ENCODE measurements around the gene CACNA2D3.

Gene CACNA2D3

DNA sequence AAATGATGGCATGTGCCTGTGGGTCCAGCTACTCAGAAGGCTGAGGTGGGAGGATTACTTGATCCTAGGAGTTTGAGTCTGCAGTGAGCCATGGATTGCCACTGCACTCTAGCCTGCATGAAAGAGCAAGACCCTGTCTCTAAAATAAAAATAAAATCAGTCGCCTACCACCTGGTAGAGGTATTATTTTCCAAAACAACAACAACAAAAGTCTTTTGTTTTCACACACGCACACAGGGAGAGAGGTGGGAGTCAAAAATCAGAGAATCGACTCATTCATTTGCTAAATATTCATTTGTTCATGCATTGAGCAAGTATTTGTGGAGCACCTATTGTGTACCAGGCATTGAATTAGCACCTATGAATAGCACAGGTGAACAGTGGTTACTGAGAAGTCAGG is 587.4 kb downstream of the CACNA2D3 start:
- Histone ChIP-seq H3K79me2 (ENCODE audit: insufficient read depth, low read length) (no peaks in the 10 kb centered on the region), H3F3A (ENCODE audit: insufficient read depth) (no peaks in the 10 kb centered on the region), H3K27me3 (ENCODE audit: low read length) (no peaks in the 10 kb centered on the region), H3K4me2 (ENCODE audit: low read depth, low read length, poor library complexity, severe bottlenecking) (no peak overlapping the region), H3K4me3 (ENCODE audit: insufficient read depth, low read length, poor library complexity, severe bottlenecking) (no peak overlapping the region), H3K9ac (ENCODE audit: low read length) (no peak overlapping the region), H2AFZ (ENCODE audit: low read depth, low read length, severe bottlenecking) (no peak overlapping the region), H3K9me2 (replicated peaks; ENCODE audit: insufficient read depth, low read length) (no peaks in the 10 kb centered on the region), H3K9me3 (ENCODE audit: insufficient read depth, low read length) (0 out of 2 replicates have a peak, but pooled peaks cover 8% of the 10 kb centered on the region), H3K36me3 (ENCODE audit: low read length) (no peaks in the 10 kb centered on the region), H4K20me1 (ENCODE audit: low read depth, low read length) (no peaks in the 10 kb centered on the region), H3K27ac (ENCODE audit: low read depth, low read length) (no peak overlapping the region)
- TF ChIP-seq, protein P1, sequence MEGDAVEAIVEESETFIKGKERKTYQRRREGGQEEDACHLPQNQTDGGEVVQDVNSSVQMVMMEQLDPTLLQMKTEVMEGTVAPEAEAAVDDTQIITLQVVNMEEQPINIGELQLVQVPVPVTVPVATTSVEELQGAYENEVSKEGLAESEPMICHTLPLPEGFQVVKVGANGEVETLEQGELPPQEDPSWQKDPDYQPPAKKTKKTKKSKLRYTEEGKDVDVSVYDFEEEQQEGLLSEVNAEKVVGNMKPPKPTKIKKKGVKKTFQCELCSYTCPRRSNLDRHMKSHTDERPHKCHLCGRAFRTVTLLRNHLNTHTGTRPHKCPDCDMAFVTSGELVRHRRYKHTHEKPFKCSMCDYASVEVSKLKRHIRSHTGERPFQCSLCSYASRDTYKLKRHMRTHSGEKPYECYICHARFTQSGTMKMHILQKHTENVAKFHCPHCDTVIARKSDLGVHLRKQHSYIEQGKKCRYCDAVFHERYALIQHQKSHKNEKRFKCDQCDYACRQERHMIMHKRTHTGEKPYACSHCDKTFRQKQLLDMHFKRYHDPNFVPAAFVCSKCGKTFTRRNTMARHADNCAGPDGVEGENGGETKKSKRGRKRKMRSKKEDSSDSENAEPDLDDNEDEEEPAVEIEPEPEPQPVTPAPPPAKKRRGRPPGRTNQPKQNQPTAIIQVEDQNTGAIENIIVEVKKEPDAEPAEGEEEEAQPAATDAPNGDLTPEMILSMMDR (IDR thresholded peaks at IDR 0.05; ENCODE audit: insufficient read depth, low read length, poor library complexity, severe bottlenecking): no peak
- no peak for TF ChIP-seq EZH2phosphoT487 (conservative IDR thresholded peaks at IDR 0.05; ENCODE audit: low read length)

DNA sequence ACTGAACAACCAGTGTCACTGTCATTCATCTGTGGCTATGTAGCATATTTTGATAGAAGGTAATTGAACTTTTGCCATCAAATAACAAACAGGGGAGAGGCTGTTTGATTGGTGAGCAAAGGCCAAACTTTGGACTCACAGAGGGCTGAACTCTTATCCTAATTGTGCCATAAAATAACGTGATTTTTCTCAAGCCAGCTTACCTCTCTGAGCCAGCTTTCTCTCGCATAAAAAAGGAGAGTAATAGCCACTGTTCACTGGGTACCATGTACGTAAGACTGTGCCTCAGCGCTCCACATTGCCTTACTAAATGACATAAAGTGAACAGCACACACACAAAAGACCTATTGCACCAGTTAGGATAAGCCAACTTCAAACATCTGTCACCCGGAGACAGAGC is 588.6 kb downstream of the CACNA2D3 start:
- Histone ChIP-seq H3F3A (ENCODE audit: insufficient read depth) (no peaks in the 10 kb centered on the region), H3K9me3 (ENCODE audit: insufficient read depth, low read length) (0 out of 2 replicates have a peak, but pooled peaks cover 8% of the 10 kb centered on the region), H3K4me3 (ENCODE audit: insufficient read depth, low read length, poor library complexity, severe bottlenecking) (no peak overlapping the region), H3K36me3 (ENCODE audit: low read length) (no peaks in the 10 kb centered on the region), H3K4me2 (ENCODE audit: low read depth, low read length, poor library complexity, severe bottlenecking) (no peak overlapping the region), H3K9ac (ENCODE audit: low read length) (no peak overlapping the region), H3K9me2 (replicated peaks; ENCODE audit: insufficient read depth, low read length) (no peaks in the 10 kb centered on the region), H3K27ac (ENCODE audit: low read depth, low read length) (no peak overlapping the region), H2AFZ (ENCODE audit: low read depth, low read length, severe bottlenecking) (no peak overlapping the region), H3K79me2 (ENCODE audit: insufficient read depth, low read length) (no peaks in the 10 kb centered on the region), H3K27me3 (ENCODE audit: low read length) (no peaks in the 10 kb centered on the region), H4K20me1 (ENCODE audit: low read depth, low read length) (no peaks in the 10 kb centered on the region)
- no peak for TF ChIP-seq EZH2phosphoT487 (conservative IDR thresholded peaks at IDR 0.05; ENCODE audit: low read length)
- TF ChIP-seq, protein P1 (IDR thresholded peaks at IDR 0.05; ENCODE audit: insufficient read depth, low read length, poor library complexity, severe bottlenecking): no peak

DNA sequence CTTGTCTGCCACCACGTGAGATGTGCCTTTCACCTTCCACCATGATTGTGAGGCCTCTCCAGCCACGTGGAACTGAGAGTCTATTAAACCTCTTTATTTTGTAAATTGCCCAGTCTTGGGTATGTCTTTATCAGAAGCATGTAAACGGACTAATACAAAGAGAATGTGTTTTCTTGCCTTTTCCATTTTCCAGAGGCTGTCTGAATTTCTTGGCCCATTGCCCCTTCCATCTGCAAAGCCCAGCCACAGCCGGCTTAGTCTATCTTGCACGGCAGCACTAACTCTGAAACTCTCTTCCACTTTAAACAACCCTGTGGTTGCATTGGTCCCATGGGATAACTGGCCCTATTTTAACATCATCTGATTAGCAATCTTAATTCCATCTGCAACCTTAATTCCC is 590.2 kb downstream of the CACNA2D3 start:
- no peak overlapping the region for H3K4me2 ChIP-seq (ENCODE audit: low read depth, low read length, poor library complexity, severe bottlenecking)
- no peaks in the 10 kb centered on the region for H3K27me3 ChIP-seq (ENCODE audit: low read length)
- no peak overlapping the region for H3K9ac ChIP-seq (ENCODE audit: low read length)

More for the DNA sequence above, 590.2 kb downstream of the CACNA2D3 start:
- Histone ChIP-seq H3K36me3 (ENCODE audit: low read length) (no peaks in the 10 kb centered on the region), H3K9me3 (ENCODE audit: insufficient read depth, low read length) (0 out of 2 replicates have a peak, but pooled peaks cover 8% of the 10 kb centered on the region), H3F3A (ENCODE audit: insufficient read depth) (no peaks in the 10 kb centered on the region), H2AFZ (ENCODE audit: low read depth, low read length, severe bottlenecking) (no peak overlapping the region), H3K79me2 (ENCODE audit: insufficient read depth, low read length) (no peaks in the 10 kb centered on the region), H4K20me1 (ENCODE audit: low read depth, low read length) (no peaks in the 10 kb centered on the region), H3K27ac (ENCODE audit: low read depth, low read length) (no peak overlapping the region), H3K9me2 (replicated peaks; ENCODE audit: insufficient read depth, low read length) (no peaks in the 10 kb centered on the region), H3K4me3 (ENCODE audit: insufficient read depth, low read length, poor library complexity, severe bottlenecking) (no peak overlapping the region)
- no peak for TF ChIP-seq EZH2phosphoT487 (conservative IDR thresholded peaks at IDR 0.05; ENCODE audit: low read length)
- TF ChIP-seq, protein P1 (IDR thresholded peaks at IDR 0.05; ENCODE audit: insufficient read depth, low read length, poor library complexity, severe bottlenecking): no peak

Measured in SU-DHL-6 (cell line).